Loucy (cell line): Measurements from ENCODE around the gene ATP8A2.

ENCODE experiments used
- H2AFZ ChIP-seq: fragments of 200-600 bp; sonication (generic); 2 replicates; pipeline ENCODE4 v1.6.0; 2016; ENCODE audit warnings: antibody characterized with exemption, mild to moderate bottlenecking, low read length, moderate library complexity
- H3F3A ChIP-seq: fragments of 200-600 bp; 2 replicates; pipeline ENCODE4 v1.6.0; 2016; ENCODE audit warnings: antibody characterized with exemption, low read depth, mild to moderate bottlenecking
- H3K27me3 ChIP-seq: fragments of 200-600 bp; sonication (generic); 2 replicates; pipeline ENCODE4 v1.6.1; 2014; ENCODE audit warnings: low read length, mild to moderate bottlenecking; ENCODE audit not compliant: insufficient read depth, poor library complexity, severe bottlenecking
- H3K36me3 ChIP-seq: fragments of 200-600 bp; sonication (generic); 2 replicates; pipeline ENCODE4 v1.6.1; 2016; ENCODE audit warnings: low read length; ENCODE audit not compliant: insufficient read depth
- H3K4me1 ChIP-seq: fragments of 200-600 bp; sonication (generic); 2 replicates; pipeline ENCODE4 v1.5.1; 2014; ENCODE audit warnings: low read length, mild to moderate bottlenecking; ENCODE audit not compliant: insufficient read depth, poor library complexity, severe bottlenecking
- H3K4me2 ChIP-seq: fragments of 200-600 bp; sonication (generic); 2 replicates; pipeline ENCODE4 v1.6.0; 2014; ENCODE audit warnings: antibody characterized with exemption, low read length, low read depth, mild to moderate bottlenecking; ENCODE audit not compliant: poor library complexity, severe bottlenecking
- H3K4me3 ChIP-seq: fragments of 200-600 bp; sonication (generic); 2 replicates; pipeline ENCODE4 v1.5.1; 2014; ENCODE audit warnings: low read length, mild to moderate bottlenecking, mixed read lengths; ENCODE audit not compliant: poor library complexity, severe bottlenecking
- H3K79me2 ChIP-seq: fragments of 200-600 bp; sonication (generic); 2 replicates; pipeline ENCODE4 v1.6.1; 2014; ENCODE audit warnings: low read length; ENCODE audit not compliant: insufficient read depth
- H3K9ac ChIP-seq: fragments of 200-600 bp; sonication (generic); 2 replicates; pipeline ENCODE4 v1.6.0; 2014; ENCODE audit warnings: mild to moderate bottlenecking, low read depth, low read length, moderate library complexity; ENCODE audit not compliant: poor library complexity, severe bottlenecking
- H3K9me2 ChIP-seq: fragments of 200-600 bp; sonication (generic); replicated peaks from 2 replicates; pipeline ENCODE4 v1.6.1; 2016; ENCODE audit warnings: low read depth, low read length, mixed read lengths
- H3K9me3 ChIP-seq: fragments of 200-600 bp; sonication (generic); 2 replicates; pipeline ENCODE4 v1.6.1; 2014; ENCODE audit warnings: mild to moderate bottlenecking, antibody characterized with exemption, low read length, low read depth; ENCODE audit not compliant: insufficient read depth
- H4K20me1 ChIP-seq: fragments of 200-600 bp; sonication (generic); 2 replicates; pipeline ENCODE4 v1.6.0; 2014; ENCODE audit warnings: antibody characterized with exemption, low read length, mild to moderate bottlenecking; ENCODE audit not compliant: insufficient read depth, poor library complexity, severe bottlenecking
- CTCF ChIP-seq: fragments of 200-600 bp; sonication (generic); conservative IDR thresholded peaks from 2 replicates; pipeline ENCODE4 v1.5.1; 2014; ENCODE audit warnings: mild to moderate bottlenecking, antibody characterized with exemption, low read length
- EZH2phosphoT487 ChIP-seq: fragments of 200-600 bp; IDR thresholded peaks from 2 replicates; pipeline ENCODE4 v1.6.1; 2018; ENCODE audit warnings: antibody characterized with exemption, mild to moderate bottlenecking, moderate library complexity, borderline replicate concordance

ATP8A2 gene

GRCh38 chr13:25375727-25376358 lies 4.1 kb downstream of the ATP8A2 start:
- Histone ChIP-seq H4K20me1 (no peaks in the 10 kb centered on the region), H2AFZ (peak overlapping the region; percentile 65; the same call in 1 of the 2 replicates), H3K79me2 (no peaks in the 10 kb centered on the region), H3K4me3 (no peak overlapping the region), H3K27me3 (no peaks in the 10 kb centered on the region), H3K4me2 (no peak overlapping the region), H3F3A (no peaks in the 10 kb centered on the region), H3K4me1 (no peaks in the 10 kb centered on the region), H3K9ac (no peak overlapping the region), H3K36me3 (no peaks in the 10 kb centered on the region), H3K9me2 (no peaks in the 10 kb centered on the region), H3K9me3 (no peaks in the 10 kb centered on the region)
- TF ChIP-seq CTCF (peak; percentile 75), EZH2phosphoT487 (no peak)

- TF ChIP-seq EZH2phosphoT487 = no peak
- no peak for TF ChIP-seq CTCF
These were observed 5.6 kb downstream of the ATP8A2 start for GRCh38 chr13:25377244-25377962.

GRCh38 chr13:25378528-25378927 lies 6.8 kb downstream of the ATP8A2 start:
- no peaks in the 10 kb centered on the region for H3K27me3 ChIP-seq
- no peaks in the 10 kb centered on the region for H3K9me2 ChIP-seq
- no peak overlapping the region for H3K4me3 ChIP-seq
- H3K36me3 ChIP-seq = no peaks in the 10 kb centered on the region
- no peaks in the 10 kb centered on the region for H3K9me3 ChIP-seq
- no peaks in the 10 kb centered on the region for H3K79me2 ChIP-seq
- no peaks in the 10 kb centered on the region for H4K20me1 ChIP-seq
- TF ChIP-seq EZH2phosphoT487 (no peak), CTCF (no peak)
- no peak overlapping the region for H3K9ac ChIP-seq
- H3K4me2 ChIP-seq = no peak overlapping the region
- H3F3A ChIP-seq = no peaks in the 10 kb centered on the region
- no peak overlapping the region for H2AFZ ChIP-seq
- no peaks in the 10 kb centered on the region for H3K4me1 ChIP-seq

More at GRCh38 chr13:25377244-25377962, 5.6 kb downstream of the ATP8A2 start:
- no peaks in the 10 kb centered on the region for H3K9me2 ChIP-seq
- H4K20me1 ChIP-seq = no peaks in the 10 kb centered on the region
- no peaks in the 10 kb centered on the region for H3K27me3 ChIP-seq
- no peaks in the 10 kb centered on the region for H3F3A ChIP-seq
- H3K9ac ChIP-seq = no peak overlapping the region
- H3K9me3 ChIP-seq = no peaks in the 10 kb centered on the region
- no peaks in the 10 kb centered on the region for H3K4me1 ChIP-seq
- H3K36me3 ChIP-seq = no peaks in the 10 kb centered on the region
- no peaks in the 10 kb centered on the region for H3K79me2 ChIP-seq
- no peak overlapping the region for H3K4me3 ChIP-seq
- no peak overlapping the region for H3K4me2 ChIP-seq
- no peak overlapping the region for H2AFZ ChIP-seq
